ENCODE results near the gene AUNIP. TPM values are rescaled to one million over a fixed set of nuclear protein-coding genes. Genes with fewer than 3 reads are reported as not detected.

Gene AUNIP
- total RNA-seq, 3 donors from 2014 or later = 0.28 to 1.5 (median 0.35) TPM

DNA sequence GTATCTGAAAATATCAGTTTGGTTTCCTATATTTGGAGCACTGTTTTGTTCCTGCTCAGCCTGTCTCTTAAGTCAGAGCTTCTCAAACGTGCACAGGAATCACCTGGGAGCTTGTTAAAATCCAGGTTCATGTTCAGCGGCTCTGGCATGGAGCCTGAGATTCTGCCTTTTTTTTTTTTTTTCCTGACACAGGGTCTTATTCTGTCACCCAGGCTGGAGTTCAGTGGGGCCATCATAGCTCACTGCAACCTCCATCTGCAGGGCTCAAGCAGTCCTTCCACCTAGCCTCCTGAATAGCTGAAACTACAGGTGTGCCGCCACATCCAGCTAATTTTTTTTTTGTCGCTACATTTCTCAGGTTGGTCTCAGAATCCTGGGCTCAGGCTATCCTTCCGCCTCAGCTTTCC, 71.5 kb downstream of the AUNIP start:
- no peak overlapping the region for H3K4me3 ChIP-seq
- intact Hi-C loops (cut with DNase I, micrococcal nuclease) = no loop called here
- ATAC-seq = no peak

DNA sequence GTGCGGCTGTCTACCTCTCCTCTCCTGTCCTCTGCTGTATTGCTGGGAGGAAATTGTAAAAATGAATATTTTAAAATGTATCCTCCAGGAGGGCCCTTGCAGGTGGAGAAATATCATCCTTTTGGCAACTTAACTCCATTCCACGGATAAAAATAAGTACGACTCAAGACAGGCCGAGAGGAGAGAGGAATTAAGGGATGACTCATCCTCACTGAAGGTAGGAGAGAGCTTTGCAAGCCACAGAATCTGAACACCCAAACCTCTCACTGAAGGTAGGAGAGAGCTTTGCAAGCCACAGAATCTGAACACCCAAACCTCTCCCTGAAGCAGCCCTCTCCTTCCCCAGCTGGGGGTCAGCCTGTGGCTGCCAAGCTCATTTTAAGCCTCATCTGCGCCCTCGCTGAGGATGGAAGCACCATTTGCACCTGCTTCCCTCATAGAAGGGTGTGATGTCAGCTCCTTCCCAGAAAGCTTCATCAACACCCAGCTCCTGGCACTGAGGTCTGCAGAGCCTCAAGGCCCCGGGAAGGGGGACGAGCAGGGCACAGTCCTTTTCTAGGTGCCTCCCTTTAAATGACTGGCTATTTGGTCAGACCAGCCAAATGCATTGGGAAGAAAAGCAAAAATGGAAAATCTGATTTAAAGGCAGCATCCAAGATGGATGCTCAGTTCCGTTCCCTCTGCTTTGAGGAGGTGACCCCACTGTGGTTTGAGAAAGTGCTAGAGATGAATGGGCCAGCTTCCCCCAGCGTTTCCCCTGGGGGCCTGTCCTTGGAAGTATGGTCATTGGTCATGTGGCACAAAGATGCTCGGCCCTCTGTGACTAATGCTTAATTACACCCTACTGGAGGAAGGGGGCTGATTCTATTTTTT, 72.1 kb downstream of the AUNIP start:
- TF ChIP-seq, protein P1, sequence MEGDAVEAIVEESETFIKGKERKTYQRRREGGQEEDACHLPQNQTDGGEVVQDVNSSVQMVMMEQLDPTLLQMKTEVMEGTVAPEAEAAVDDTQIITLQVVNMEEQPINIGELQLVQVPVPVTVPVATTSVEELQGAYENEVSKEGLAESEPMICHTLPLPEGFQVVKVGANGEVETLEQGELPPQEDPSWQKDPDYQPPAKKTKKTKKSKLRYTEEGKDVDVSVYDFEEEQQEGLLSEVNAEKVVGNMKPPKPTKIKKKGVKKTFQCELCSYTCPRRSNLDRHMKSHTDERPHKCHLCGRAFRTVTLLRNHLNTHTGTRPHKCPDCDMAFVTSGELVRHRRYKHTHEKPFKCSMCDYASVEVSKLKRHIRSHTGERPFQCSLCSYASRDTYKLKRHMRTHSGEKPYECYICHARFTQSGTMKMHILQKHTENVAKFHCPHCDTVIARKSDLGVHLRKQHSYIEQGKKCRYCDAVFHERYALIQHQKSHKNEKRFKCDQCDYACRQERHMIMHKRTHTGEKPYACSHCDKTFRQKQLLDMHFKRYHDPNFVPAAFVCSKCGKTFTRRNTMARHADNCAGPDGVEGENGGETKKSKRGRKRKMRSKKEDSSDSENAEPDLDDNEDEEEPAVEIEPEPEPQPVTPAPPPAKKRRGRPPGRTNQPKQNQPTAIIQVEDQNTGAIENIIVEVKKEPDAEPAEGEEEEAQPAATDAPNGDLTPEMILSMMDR (IDR thresholded peaks at IDR 0.05) = no peak
- intact Hi-C loops (cut with DNase I, micrococcal nuclease) = no loop called here
- Histone ChIP-seq H3K4me3 (no peak overlapping the region), H3K4me1 (ENCODE audit: low read depth) (no peaks in the 10 kb centered on the region), H3K36me3 (ENCODE audit: low read depth) (no peaks in the 10 kb centered on the region), H3K9me3 (no peaks in the 10 kb centered on the region)
- ATAC-seq (no peak), DNase-seq (no peak)

More for the DNA sequence above, 71.5 kb downstream of the AUNIP start:
- no peaks in the 10 kb centered on the region for H3K9me3 ChIP-seq
- no peaks in the 10 kb centered on the region for H3K4me1 ChIP-seq (ENCODE audit: low read depth)
- TF ChIP-seq, protein P1 (IDR thresholded peaks at IDR 0.05) = no peak
- no peaks in the 10 kb centered on the region for H3K36me3 ChIP-seq (ENCODE audit: low read depth)
- no peak for DNase-seq

DNA sequence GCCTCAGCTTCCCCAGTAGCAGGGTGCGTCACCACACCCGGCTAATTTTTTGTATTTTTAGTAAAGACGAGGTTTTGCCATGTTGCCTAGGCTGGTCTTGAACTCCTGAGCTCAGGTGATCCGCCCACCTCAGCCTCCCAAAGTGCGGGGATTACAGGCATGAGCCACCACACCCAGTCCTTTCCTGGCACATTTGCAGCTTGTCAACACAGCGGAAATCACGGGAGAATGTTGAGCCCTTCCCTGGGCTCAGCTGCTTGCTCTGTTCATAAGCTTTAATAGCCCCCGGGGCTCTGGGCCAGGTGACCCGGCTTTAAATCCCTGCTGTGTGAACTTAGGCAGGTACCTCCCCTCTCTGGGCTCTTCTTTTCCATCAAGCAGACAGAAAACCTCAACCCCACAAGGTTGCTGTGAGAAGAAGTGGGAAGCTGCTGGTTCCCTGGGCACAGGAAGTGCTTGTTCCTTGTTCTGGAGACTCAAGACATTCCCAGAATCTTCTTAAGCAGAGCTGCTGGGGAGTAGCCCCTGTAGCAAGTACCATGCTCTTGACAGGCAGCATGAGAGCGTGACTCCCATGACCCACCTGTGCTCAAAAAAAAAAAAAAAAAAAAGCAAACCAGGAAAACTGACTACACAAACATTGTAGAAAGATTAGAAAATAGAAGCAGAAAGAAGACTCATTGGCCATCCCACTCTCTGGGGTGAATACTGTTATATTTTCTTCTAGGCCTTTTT, 73.8 kb downstream of the AUNIP start:
- TF ChIP-seq, protein P1 (IDR thresholded peaks at IDR 0.05) = no peak
- no peaks in the 10 kb centered on the region for H3K36me3 ChIP-seq (ENCODE audit: low read depth)
- no peaks in the 10 kb centered on the region for H3K9me3 ChIP-seq
- no peak overlapping the region for H3K4me3 ChIP-seq
- ATAC-seq (peak; percentile 51), DNase-seq (no peak)
- no peaks in the 10 kb centered on the region for H3K4me1 ChIP-seq (ENCODE audit: low read depth)
- intact Hi-C loops (cut with DNase I, micrococcal nuclease) = no loop called here

DNA sequence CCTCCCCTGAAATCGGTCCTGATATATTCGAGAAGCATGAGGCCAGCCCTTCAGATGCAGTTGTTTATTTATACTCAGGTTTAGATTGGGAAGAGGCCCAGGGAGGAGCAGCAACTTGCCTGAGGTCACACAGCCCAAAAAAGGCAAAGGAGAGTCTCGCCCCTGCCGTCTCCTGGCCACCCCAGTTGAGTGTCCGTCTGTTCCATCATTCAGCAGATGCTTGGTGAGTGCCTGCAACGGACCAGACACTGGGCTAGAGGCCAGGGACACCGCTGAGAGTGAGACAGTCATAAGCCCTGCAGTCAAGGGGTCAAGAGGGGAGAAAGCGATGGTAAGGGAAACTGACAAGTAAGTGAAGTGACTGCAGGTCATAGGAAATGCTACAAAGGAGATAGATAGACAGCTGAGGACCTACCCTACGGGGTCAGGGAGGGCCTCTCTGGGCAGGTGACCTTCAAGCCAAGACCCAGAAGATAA, 74.6 kb downstream of the AUNIP start:
- ATAC-seq (no peak), DNase-seq (no peak)
- intact Hi-C loops (cut with DNase I, micrococcal nuclease) = no loop called here
- Histone ChIP-seq H3K36me3 (ENCODE audit: low read depth) (no peaks in the 10 kb centered on the region), H3K4me1 (ENCODE audit: low read depth) (no peaks in the 10 kb centered on the region), H3K9me3 (no peaks in the 10 kb centered on the region), H3K4me3 (no peak overlapping the region)
- TF ChIP-seq, protein P1 (IDR thresholded peaks at IDR 0.05) = no peak

Small RNA genes within 50 kb of the gene (microRNA-seq; reads per million reads assigned to microRNA genes)
- 1.6 reads per million for gene MIR3917

Other genes starting within 250 kb of the AUNIP start
- gene MAN1C1, start 242.7 kb downstream of the AUNIP start, total RNA-seq = 10 to 100 TPM in 1 of 3 donors, 1 to 10 TPM in 2; 2.5 to 22.0 (median 6.1) TPM
- gene SELENON, start 59.3 kb downstream of the AUNIP start, total RNA-seq = 10 to 100 TPM; 29.6 to 45.1 (median 35.9) TPM
- 10 to 100 TPM; 46.2 to 94.3 (median 83.0) TPM for gene MTFR1L, start 39.5 kb downstream of the AUNIP start, total RNA-seq
- 1 to 10 TPM; 2.5 to 7.7 (median 2.7) TPM for gene PAQR7, start 16.3 kb upstream of the AUNIP start, total RNA-seq
- 100 to 1,000 TPM in 1 of 3 donors, 10 to 100 TPM in 2; 32.6 to 103 (median 52.6) TPM for gene STMN1, start 47.0 kb upstream of the AUNIP start, total RNA-seq
- 10 to 100 TPM; 25.8 to 51.8 (median 38.0) TPM for gene PAFAH2, start 138.6 kb upstream of the AUNIP start, total RNA-seq
- 1 to 10 TPM in 1 of 3 donors, under 1 TPM in 1, not detected in 1; 0.14 to 1.7 TPM for gene EXTL1, start 162.3 kb upstream of the AUNIP start, total RNA-seq
- gene SLC30A2, start 186.7 kb upstream of the AUNIP start, total RNA-seq = under 1 TPM; 0.12 to 0.14 (median 0.13) TPM
- gene TRIM63, start 208.2 kb upstream of the AUNIP start, total RNA-seq = under 1 TPM in 2 of 3 donors, not detected in 1; 0.22 TPM

All from mucosa of descending colon (tissue), 3 donors.